Myocyte (in vitro differentiated cells): Measurements from ENCODE around the gene CYSLTR2. TPM values are rescaled to one million over a fixed set of nuclear protein-coding genes. Genes with fewer than 3 reads are reported as not detected.
"Not testable (repeated sequence)": the region's sequence is repeated elsewhere in the genome, so short reads cannot be mapped to it uniquely, and the experiment has no call there.

Experiments used
- DNase-seq: peaks from one replicate; pipeline ENCODE4 v3.0.0-alpha.2; 2012; ENCODE audit warnings: low read depth
- total RNA-seq: library from RNA; depleted of rRNA; stranded (reverse); fragments of >200 nt; gene quantifications from 2 replicates; pipeline ENCODE4 v1.2.3, GENCODE V29; 2014

Gene CYSLTR2
- total RNA-seq, 1 donor from 2014 or later, result not detected

- no peak for DNase-seq
Observed at GRCh38 chr13:48644141-48644540, 9.6 kb upstream of the CYSLTR2 start.

- no peak for DNase-seq
Observed at GRCh38 chr13:48644951-48645350, 8.8 kb upstream of the CYSLTR2 start.

- DNase-seq, result no peak
Observed at GRCh38 chr13:48645845-48646244, 7.9 kb upstream of the CYSLTR2 start.

- no peak for DNase-seq
Observed at GRCh38 chr13:48646791-48647190, 6.9 kb upstream of the CYSLTR2 start.

- no peak for DNase-seq
Observed at GRCh38 chr13:48647625-48648024, 6.1 kb upstream of the CYSLTR2 start.

GRCh38 chr13:48648446-48648845 is 5.3 kb upstream of the CYSLTR2 start:
- no peak for DNase-seq

GRCh38 chr13:48652851-48653471 is 768 bp upstream of the CYSLTR2 start:
- no peak for DNase-seq

- no peak for DNase-seq
Observed at GRCh38 chr13:48654511-48654910, 782 bp downstream of the CYSLTR2 start.

GRCh38 chr13:48655291-48655690 is 1.6 kb downstream of the CYSLTR2 start:
- no peak for DNase-seq

- no peak for DNase-seq
Observed at GRCh38 chr13:48656608-48657007, 2.9 kb downstream of the CYSLTR2 start.

- DNase-seq, result no peak
Observed at GRCh38 chr13:48660361-48661076, 6.8 kb downstream of the CYSLTR2 start.

GRCh38 chr13:48661107-48661506 is 7.4 kb downstream of the CYSLTR2 start:
- no peak for DNase-seq

- no peak for DNase-seq
Observed at GRCh38 chr13:48662226-48662625, 8.5 kb downstream of the CYSLTR2 start.

GRCh38 chr13:48667136-48667535 is 13.4 kb downstream of the CYSLTR2 start:
- DNase-seq, result no peak

GRCh38 chr13:48671421-48671820 is 17.7 kb downstream of the CYSLTR2 start:
- DNase-seq, result not testable (repeated sequence)

GRCh38 chr13:48675247-48675646 is 21.5 kb downstream of the CYSLTR2 start:
- DNase-seq, result no peak

- DNase-seq, result no peak
Observed at GRCh38 chr13:48678316-48678715, 24.6 kb downstream of the CYSLTR2 start.

GRCh38 chr13:48679941-48680680 is 26.4 kb downstream of the CYSLTR2 start:
- no peak for DNase-seq

GRCh38 chr13:48680756-48681392 is 27.1 kb downstream of the CYSLTR2 start:
- DNase-seq, result no peak

- DNase-seq, result no peak
Observed at GRCh38 chr13:48681905-48682304, 28.2 kb downstream of the CYSLTR2 start.

GRCh38 chr13:48682436-48682835 is 28.7 kb downstream of the CYSLTR2 start:
- DNase-seq, result no peak
